GM06990 (cell line): ENCODE measurements around the gene MCOLN1.

ENCODE experiments used
- DNase-seq: peaks from one replicate; pipeline ENCODE4 v3.0.0-alpha.2; 2011; ENCODE audit not compliant: insufficient read length; ENCODE audit errors: extremely low read depth
- H3K27me3 ChIP-seq: replicated peaks from 2 replicates; pipeline ENCODE4 v1.6.0; 2011; ENCODE audit warnings: low read length; ENCODE audit not compliant: control insufficient read depth, insufficient read depth
- H3K36me3 ChIP-seq: 2 replicates; pipeline ENCODE4 v1.5.1; 2011; ENCODE audit warnings: low read length; ENCODE audit not compliant: control insufficient read depth, insufficient read depth
- H3K4me3 ChIP-seq: replicated peaks from 2 replicates; pipeline ENCODE4 v1.5.1; 2011; ENCODE audit warnings: low read depth, mild to moderate bottlenecking, control low read depth, low read length
- CTCF ChIP-seq: IDR thresholded peaks from 2 replicates; pipeline ENCODE4 v1.5.1; 2011; ENCODE audit warnings: low read length, control low read depth, mild to moderate bottlenecking, inconsistent platforms; ENCODE audit not compliant: insufficient read depth, poor library complexity, severe bottlenecking

The MCOLN1 gene

DNA sequence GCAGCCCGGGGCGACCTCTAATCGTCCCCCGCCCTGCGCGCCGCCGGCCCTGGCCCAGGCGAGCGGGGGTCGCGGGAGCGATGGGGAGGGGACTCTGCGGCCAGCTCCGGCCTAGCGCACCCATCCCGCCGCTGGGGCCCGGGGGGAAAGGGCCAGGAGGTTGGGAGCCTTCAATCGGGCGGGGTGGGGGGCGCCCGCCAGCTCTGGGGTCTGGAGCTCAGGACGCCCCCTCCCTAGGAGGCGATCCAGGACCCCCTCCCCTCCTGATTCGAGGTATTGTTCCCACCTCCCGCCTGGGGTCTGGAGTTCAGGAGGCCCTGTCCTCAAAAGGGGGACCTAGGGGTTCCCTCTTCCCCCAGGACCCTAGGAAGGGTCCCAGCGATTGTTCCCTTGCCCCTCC, 6.1 kb upstream of the MCOLN1 start:
- no peak for TF ChIP-seq CTCF
- peaks cover 2% of the 10 kb centered on the region for H3K27me3 ChIP-seq
- no peak for DNase-seq
- no peaks in the 10 kb centered on the region for H3K36me3 ChIP-seq
- H3K4me3 ChIP-seq, result peak overlapping the region; percentile 12; the same call in 1 of the 2 replicates

GRCh38 chr19:7516878-7517277, 5.5 kb upstream of the MCOLN1 start:
- DNase-seq, result no peak

DNA sequence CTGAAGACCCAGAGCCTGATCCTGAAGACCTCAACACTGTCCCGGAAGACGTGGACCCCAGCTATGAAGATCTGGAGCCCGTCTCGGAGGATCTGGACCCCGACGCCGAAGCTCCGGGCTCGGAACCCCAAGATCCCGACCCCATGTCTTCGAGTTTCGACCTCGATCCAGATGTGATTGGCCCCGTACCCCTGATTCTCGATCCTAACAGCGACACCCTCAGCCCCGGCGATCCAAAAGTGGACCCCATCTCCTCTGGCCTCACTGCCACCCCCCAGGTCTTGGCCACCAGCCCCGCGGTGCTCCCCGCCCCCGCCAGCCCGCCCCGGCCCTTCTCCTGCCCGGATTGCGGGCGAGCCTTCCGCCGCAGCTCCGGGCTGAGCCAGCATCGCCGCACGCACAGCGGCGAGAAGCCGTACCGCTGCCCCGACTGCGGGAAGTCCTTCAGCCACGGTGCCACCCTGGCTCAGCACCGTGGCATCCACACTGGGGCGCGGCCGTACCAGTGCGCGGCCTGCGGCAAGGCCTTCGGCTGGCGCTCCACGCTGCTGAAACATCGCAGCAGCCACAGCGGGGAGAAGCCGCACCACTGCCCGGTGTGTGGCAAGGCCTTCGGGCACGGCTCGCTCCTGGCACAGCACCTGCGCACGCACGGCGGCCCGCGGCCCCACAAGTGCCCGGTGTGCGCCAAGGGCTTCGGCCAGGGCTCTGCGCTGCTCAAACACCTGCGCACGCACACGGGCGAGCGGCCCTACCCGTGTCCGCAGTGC, 2.9 kb upstream of the MCOLN1 start:
- Histone ChIP-seq H3K27me3 (peaks cover 2% of the 10 kb centered on the region), H3K36me3 (no peaks in the 10 kb centered on the region), H3K4me3 (no peak overlapping the region)
- no peak for DNase-seq
- no peak for TF ChIP-seq CTCF

More at GRCh38 chr19:7516878-7517277, 5.5 kb upstream of the MCOLN1 start:
- H3K27me3 ChIP-seq, result peaks cover 2% of the 10 kb centered on the region
- H3K4me3 ChIP-seq, result no peak overlapping the region
- no peaks in the 10 kb centered on the region for H3K36me3 ChIP-seq
- TF ChIP-seq CTCF, result no peak

GRCh38 chr19:7520131-7521051, 2.0 kb upstream of the MCOLN1 start:
- no peaks in the 10 kb centered on the region for H3K36me3 ChIP-seq
- H3K27me3 ChIP-seq, result peaks cover 1% of the 10 kb centered on the region
- no peak overlapping the region for H3K4me3 ChIP-seq
- no peak for DNase-seq
- TF ChIP-seq CTCF, result no peak

GRCh38 chr19:7521551-7522071, 813 bp upstream of the MCOLN1 start:
- TF ChIP-seq CTCF, result no peak
- Histone ChIP-seq H3K27me3 (no peaks in the 10 kb centered on the region; the same call in 1 of the 2 replicates), H3K36me3 (no peaks in the 10 kb centered on the region), H3K4me3 (no peak overlapping the region)
- no peak for DNase-seq
